Smooth muscle cell of the coronary artery (primary cell): ENCODE data around the gene CPO. TPM values are rescaled to one million over a fixed set of nuclear protein-coding genes. Genes with fewer than 3 reads are reported as not detected.

Experiments
- total RNA-seq: library from RNA; depleted of rRNA; stranded (reverse); fragments of >200 nt; gene quantifications from 2 replicates; pipeline ENCODE4 v1.2.3, GENCODE V29; 2014; ENCODE audit warnings: low replicate concordance

Gene CPO, protein sequence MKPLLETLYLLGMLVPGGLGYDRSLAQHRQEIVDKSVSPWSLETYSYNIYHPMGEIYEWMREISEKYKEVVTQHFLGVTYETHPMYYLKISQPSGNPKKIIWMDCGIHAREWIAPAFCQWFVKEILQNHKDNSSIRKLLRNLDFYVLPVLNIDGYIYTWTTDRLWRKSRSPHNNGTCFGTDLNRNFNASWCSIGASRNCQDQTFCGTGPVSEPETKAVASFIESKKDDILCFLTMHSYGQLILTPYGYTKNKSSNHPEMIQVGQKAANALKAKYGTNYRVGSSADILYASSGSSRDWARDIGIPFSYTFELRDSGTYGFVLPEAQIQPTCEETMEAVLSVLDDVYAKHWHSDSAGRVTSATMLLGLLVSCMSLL
- total RNA-seq = 0.47 TPM in 1 of 2 replicates, not detected in the other

DNA sequence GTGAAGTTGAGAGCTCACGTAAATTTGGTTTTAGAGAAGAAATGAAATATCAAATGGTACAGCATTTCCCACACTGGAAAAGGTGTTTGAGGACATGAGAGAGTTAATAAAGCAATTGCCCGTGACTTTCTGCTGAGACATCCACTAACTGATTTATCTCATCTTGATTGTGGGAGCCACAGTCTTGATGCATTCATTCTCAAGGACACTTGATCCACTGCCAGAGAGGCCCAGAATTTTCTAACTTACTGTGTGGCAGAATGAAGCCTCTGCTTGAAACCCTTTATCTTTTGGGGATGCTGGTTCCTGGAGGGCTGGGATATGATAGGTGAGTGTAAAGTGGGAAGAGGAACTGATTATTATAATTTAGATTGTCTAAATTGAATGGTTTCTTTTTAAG is at the start of gene CPO:
TSS of gene CPO (plus strand) at position 179 of the 400 bp plus-strand sequence. CDS start at position 261, 82 bp downstream.

Other genes with a start within 250 kb of the CPO start
- not detected in 2 replicates for gene DYTN, start 221.1 kb upstream of the CPO start, total RNA-seq
- gene MDH1B, start 174.2 kb upstream of the CPO start, total RNA-seq = 0.82 and 0.83 TPM in 2 replicates
- 27.0 and 39.9 TPM in 2 replicates for gene FASTKD2, start 173.9 kb upstream of the CPO start, total RNA-seq
- gene KLF7, start 226.4 kb downstream of the CPO start, total RNA-seq = 10.8 and 15.0 TPM in 2 replicates